ENCODE data around the gene ICAM4.
"Not testable (repeated sequence)": the region's sequence is repeated elsewhere in the genome, so short reads cannot be mapped to it uniquely, and the experiment has no call there.

Gene ICAM4

DNA sequence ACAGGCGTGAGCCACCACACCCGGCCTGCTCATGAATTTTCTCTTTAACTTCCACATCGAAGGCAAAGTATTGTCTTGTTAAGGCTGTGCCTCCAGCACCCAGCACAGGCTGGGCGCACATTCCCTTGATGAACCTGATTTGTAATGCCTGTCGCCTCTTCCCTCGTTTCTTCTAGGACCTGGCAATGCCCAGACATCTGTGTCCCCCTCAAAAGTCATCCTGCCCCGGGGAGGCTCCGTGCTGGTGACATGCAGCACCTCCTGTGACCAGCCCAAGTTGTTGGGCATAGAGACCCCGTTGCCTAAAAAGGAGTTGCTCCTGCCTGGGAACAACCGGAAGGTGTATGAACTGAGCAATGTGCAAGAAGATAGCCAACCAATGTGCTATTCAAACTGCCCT, 12.2 kb upstream of the ICAM4 start:
- in situ Hi-C loops (cut with MboI; ENCODE audit: low sequenced_read_pairs, unreplicated experiment) = no loop called here
- TF ChIP-seq, protein P1, sequence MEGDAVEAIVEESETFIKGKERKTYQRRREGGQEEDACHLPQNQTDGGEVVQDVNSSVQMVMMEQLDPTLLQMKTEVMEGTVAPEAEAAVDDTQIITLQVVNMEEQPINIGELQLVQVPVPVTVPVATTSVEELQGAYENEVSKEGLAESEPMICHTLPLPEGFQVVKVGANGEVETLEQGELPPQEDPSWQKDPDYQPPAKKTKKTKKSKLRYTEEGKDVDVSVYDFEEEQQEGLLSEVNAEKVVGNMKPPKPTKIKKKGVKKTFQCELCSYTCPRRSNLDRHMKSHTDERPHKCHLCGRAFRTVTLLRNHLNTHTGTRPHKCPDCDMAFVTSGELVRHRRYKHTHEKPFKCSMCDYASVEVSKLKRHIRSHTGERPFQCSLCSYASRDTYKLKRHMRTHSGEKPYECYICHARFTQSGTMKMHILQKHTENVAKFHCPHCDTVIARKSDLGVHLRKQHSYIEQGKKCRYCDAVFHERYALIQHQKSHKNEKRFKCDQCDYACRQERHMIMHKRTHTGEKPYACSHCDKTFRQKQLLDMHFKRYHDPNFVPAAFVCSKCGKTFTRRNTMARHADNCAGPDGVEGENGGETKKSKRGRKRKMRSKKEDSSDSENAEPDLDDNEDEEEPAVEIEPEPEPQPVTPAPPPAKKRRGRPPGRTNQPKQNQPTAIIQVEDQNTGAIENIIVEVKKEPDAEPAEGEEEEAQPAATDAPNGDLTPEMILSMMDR (IDR thresholded peaks at IDR 0.05; ENCODE audit: borderline replicate concordance, control extremely low read depth, extremely low read depth, insufficient read depth, missing control alignments) = no peak
- no peak for DNase-seq (ENCODE audit: low spot score)

DNA sequence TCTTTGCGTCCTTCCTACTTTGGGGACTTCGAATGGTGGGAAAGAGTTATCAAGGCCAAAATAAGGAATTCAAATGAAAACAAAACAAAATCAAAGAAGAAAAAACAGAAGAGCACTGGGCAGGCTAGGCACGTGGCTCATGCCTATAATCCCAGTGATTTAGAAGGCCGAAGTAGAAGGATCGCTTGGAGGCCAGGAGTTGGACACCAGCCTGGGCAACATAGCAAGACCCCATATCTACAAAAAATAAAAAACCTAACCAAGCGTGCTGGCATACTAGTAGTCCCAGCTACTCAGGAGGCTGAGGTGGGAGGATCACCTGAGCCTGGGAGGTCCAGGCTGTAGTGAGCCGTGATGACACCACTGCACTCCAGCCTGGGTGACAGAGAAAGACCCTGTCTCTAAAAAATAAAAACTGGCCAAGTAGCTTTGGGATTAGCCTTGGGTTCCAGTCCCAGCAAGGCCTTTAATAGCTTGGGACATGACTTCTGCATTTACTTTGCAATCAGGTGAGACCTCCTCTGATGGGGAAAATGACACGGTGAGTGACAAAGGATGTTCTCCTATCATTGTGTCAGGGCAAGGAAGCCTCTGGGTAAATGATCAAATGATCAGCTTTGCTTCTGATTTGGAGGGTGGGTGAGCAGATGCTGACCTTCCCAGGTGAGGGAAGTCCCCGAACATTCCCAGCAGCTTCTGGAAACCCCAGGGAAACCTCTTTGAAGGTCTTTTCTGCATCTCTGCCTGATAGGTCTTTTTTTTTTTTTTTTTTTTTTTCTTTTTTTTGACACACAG, 8.8 kb upstream of the ICAM4 start:
- DNase-seq (ENCODE audit: low spot score) = no peak
- in situ Hi-C loops (cut with MboI; ENCODE audit: low sequenced_read_pairs, unreplicated experiment) = no loop called here
- TF ChIP-seq, protein P1 (IDR thresholded peaks at IDR 0.05; ENCODE audit: borderline replicate concordance, control extremely low read depth, extremely low read depth, insufficient read depth, missing control alignments) = no peak

DNA sequence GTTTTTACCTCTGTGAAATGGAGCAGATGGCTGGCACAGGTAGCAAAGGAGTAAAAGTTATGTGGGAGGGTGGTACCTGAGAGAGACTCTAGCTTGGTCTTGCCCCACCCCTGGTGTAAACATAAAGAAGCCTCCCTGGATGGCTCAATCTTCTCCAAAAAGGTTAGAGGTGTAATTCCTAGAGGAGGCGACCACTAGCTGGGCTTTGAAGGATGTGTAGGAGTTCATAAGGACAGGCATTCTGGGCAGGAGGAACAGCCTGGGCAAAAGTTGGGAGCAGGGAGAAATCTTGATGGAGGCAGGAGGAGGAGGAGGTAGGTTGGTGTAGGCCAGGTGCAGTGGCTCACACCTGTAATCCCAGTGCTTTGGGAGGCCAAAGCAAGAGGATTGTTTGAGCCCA, 7.8 kb upstream of the ICAM4 start:
- in situ Hi-C loops (cut with MboI; ENCODE audit: low sequenced_read_pairs, unreplicated experiment) = no loop called here
- TF ChIP-seq, protein P1 (IDR thresholded peaks at IDR 0.05; ENCODE audit: borderline replicate concordance, control extremely low read depth, extremely low read depth, insufficient read depth, missing control alignments) = no peak
- no peak for DNase-seq (ENCODE audit: low spot score)

DNA sequence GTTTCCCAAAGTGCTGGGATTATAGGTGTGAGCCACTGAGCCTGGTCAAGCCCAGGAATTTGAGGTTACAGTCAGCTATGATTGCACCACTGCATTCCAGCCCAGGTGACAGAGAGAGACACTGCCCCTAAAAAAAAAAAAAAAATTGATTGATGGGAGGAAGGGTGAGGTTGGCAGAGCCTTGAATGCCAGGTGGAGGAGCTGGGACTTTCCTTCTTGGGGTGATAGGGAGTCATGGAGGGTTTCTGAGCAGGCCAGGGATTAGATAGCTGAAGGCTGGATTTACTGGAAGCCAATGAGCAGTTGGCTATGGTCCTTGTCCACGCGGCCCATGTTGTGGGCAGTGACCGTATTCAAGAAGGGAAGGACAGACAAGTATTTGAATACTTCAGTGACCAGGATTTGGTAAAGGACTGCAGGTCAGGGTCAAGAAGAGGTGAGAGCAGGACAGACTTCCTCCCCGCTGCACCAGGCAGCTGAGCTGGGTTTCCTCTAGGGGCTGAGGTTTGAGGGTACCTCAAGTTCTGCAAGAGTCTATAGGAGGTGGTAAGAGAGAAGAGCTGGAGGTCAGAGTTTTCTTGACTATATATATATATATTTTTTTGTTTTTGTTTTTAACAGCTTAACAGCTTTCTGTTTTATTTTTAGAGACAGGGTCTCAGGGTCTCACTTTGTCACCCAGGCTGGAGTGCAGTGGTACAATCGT, 6.9 kb upstream of the ICAM4 start:
- in situ Hi-C loops (cut with MboI; ENCODE audit: low sequenced_read_pairs, unreplicated experiment) = no loop called here
- TF ChIP-seq, protein P1 (IDR thresholded peaks at IDR 0.05; ENCODE audit: borderline replicate concordance, control extremely low read depth, extremely low read depth, insufficient read depth, missing control alignments) = no peak
- peak; percentile 10 for DNase-seq (ENCODE audit: low spot score)

DNA sequence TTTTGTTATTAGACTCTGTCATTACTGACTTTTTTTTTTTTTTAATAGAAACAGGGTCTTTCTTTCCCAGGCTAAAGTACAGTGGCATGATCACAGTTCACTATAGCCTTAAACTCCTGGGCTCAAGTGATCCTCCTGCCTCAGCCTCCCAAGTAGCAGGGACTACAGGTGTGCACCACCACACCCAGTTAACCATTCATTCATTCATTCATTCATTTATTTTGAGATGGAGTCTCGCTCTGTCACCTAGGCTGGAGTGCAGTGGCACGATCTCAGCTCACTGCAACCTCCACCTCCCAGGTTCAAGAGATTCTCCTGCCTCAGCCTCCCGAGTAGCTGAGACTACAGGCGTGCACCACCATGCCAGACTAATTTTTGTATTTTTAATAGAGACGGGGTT, 4.7 kb upstream of the ICAM4 start:
- not testable (repeated sequence) for DNase-seq (ENCODE audit: low spot score)

DNA sequence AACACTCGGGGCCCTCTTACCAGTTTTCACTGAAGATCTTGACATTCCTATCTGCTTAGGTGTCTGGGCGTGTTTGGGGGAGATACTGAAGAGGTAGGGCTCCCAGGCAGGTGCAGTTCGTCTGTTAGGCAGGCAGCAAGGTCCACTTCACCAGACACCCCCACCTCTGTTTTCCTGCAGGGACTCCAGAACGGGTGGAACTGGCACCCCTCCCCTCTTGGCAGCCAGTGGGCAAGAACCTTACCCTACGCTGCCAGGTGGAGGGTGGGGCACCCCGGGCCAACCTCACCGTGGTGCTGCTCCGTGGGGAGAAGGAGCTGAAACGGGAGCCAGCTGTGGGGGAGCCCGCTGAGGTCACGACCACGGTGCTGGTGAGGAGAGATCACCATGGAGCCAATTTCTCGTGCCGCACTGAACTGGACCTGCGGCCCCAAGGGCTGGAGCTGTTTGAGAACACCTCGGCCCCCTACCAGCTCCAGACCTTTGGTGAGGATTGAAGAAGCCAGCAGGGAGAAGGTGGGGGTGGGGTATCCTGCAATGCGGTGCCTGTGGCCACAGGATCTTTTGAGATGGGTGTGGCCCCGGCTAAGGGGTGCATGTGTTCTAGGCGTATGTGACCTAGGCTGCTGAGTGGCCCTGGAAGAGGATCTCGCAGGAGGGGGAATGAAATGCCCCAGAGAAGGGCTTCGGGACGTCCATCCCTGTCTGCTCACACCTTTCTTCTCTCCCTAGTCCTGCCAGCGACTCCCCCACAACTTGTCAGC, 3.3 kb upstream of the ICAM4 start:
- DNase-seq (ENCODE audit: low spot score) = no peak
- in situ Hi-C loops (cut with MboI; ENCODE audit: low sequenced_read_pairs, unreplicated experiment) = no loop called here
- TF ChIP-seq, protein P1 (IDR thresholded peaks at IDR 0.05; ENCODE audit: borderline replicate concordance, control extremely low read depth, extremely low read depth, insufficient read depth, missing control alignments) = no peak

More for the DNA sequence above, 4.7 kb upstream of the ICAM4 start:
- in situ Hi-C loops (cut with MboI; ENCODE audit: low sequenced_read_pairs, unreplicated experiment) = not testable (repeated sequence)
